Ishikawa (cell line): ENCODE measurements around the gene CLDN12.

ENCODE experiments used
- CEBPB ChIP-seq: IDR thresholded peaks from 2 replicates; pipeline ENCODE4 v1.6.1; 2012
- EGR1 ChIP-seq: IDR thresholded peaks from 2 replicates; pipeline ENCODE4 v1.6.1; 2012
- FOXM1 ChIP-seq: IDR thresholded peaks from 2 replicates; pipeline ENCODE4 v1.6.1; 2012; ENCODE audit warnings: low read depth, borderline replicate concordance
- RAD21 ChIP-seq: IDR thresholded peaks from 2 replicates; pipeline ENCODE4 v1.6.1; 2012; ENCODE audit warnings: low read depth

DNA sequence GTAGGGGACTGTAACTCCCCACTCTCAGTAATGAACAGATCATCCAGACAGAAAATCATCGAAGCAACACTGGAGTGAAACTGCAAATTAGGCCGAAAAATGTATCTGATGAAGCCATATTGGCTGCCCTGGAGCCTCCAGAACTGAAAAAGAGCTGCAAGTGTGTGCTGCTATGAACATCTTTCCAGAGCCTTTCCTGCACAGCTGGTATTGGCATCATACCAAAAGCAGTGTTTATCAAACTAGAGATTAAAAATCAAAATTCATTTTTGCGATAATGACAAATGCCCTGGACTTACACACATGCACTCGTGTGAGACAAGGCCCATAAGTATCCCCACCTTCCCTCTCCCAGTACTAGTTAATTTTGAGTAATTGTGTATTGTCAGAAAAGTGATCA, 6.8 kb upstream of the CLDN12 start:
- TF ChIP-seq RAD21 (no peak), EGR1 (no peak), FOXM1 (no peak), CEBPB (no peak)
